COR-L47 (cell line): Measurements from ENCODE around the gene PHF1.
A peak's percentile ranks its signal among the peaks of the same experiment; 100 is the strongest.

Experiments
- DNase-seq: peaks from one replicate; lab custom pipeline; 2025; lab: John Stamatoyannopoulos, UW

Gene PHF1

GRCh38 chr6:33454009-33454946 is 43.5 kb downstream of the PHF1 start, which contains the start of gene ZBTB9:
TSS of gene ZBTB9 (plus strand) at chr6:33454576. CDS start at chr6:33455101, 525 bp downstream.
- peak; percentile 96 for DNase-seq

- DNase-seq: no peak
These were observed 44.2 kb downstream of the PHF1 start for GRCh38 chr6:33455051-33455450.

- DNase-seq: no peak
These were observed 45.3 kb downstream of the PHF1 start for GRCh38 chr6:33456156-33456555.

- no peak for DNase-seq
These were observed 47.9 kb downstream of the PHF1 start for GRCh38 chr6:33458676-33459075.

GRCh38 chr6:33459226-33459625 is 48.4 kb downstream of the PHF1 start:
- no peak for DNase-seq
